CD4-positive, alpha-beta memory T cell (primary cell): ENCODE measurements around the gene AACS. TPM values are rescaled to one million over a fixed set of nuclear protein-coding genes. Genes with fewer than 3 reads are reported as not detected.
"Not testable (repeated sequence)": the region's sequence is repeated elsewhere in the genome, so short reads cannot be mapped to it uniquely, and the experiment has no call there.

Experiments
- CTCF ChIA-PET: fragments of 350-600 bp; sonication (Branson Sonifier 250); formaldehyde crosslinking; loops from one replicate; lab custom pipeline; 2021; ENCODE audit warnings: inconsistent platforms; ENCODE audit not compliant: partially characterized antibody; lab: Charles Lee
- POLR2A ChIA-PET: fragments of 350-600 bp; sonication (Branson Sonifier 250); formaldehyde crosslinking; loops from one replicate; lab custom pipeline; 2021; ENCODE audit not compliant: partially characterized antibody; lab: Charles Lee
- DNase-seq, 5 donors: peaks; one replicate each; pipeline versions ENCODE4 v3.0.0 to v3.0.0-alpha.2; 2020 to 2022; ENCODE audit warnings: mixed read lengths in 1 of 5
- H3K27ac ChIP-seq: one replicate; pipeline ENCODE4 v1.7.0; 2013; ENCODE audit warnings: low read depth, low read length
- H3K27me3 ChIP-seq: 2 replicates; pipeline ENCODE4 v1.7.0; 2013; ENCODE audit warnings: mild to moderate bottlenecking, low read length, moderate library complexity; ENCODE audit not compliant: insufficient read depth
- H3K36me3 ChIP-seq: 2 replicates; pipeline ENCODE4 v1.7.0; 2013; ENCODE audit warnings: mild to moderate bottlenecking, low read length, moderate library complexity; ENCODE audit not compliant: insufficient read depth
- H3K4me1 ChIP-seq: 2 replicates; pipeline ENCODE4 v1.7.0; 2013; ENCODE audit warnings: mild to moderate bottlenecking, low read length, moderate library complexity; ENCODE audit not compliant: insufficient read depth
- H3K4me3 ChIP-seq, 2 donors: one replicate each; pipeline ENCODE4 v1.7.0; 2013; ENCODE audit warnings: low read length in 2 of 2, mild to moderate bottlenecking in 1 of 2
- H3K9me3 ChIP-seq, 2 donors: one replicate each; pipeline ENCODE4 v1.7.0; 2013; ENCODE audit warnings: low read length in 2 of 2, control low read depth in 1 of 2; ENCODE audit not compliant: control insufficient read depth in 1 of 2
- H3K27ac Mint-ChIP-seq, 7 donors: one replicate each; pipeline ENCODE4 v1.8.0; 2020 to 2021; ENCODE audit warnings: mixed read lengths in 7 of 7, mild to moderate bottlenecking in 6 of 7, inconsistent platforms in 3 of 7, moderate library complexity in 3 of 7
- H3K27me3 Mint-ChIP-seq, 2 donors: one replicate each; pipeline ENCODE4 v1.8.0; 2020 to 2021; ENCODE audit warnings: mixed read lengths in 2 of 2
- H3K36me3 Mint-ChIP-seq, 2 donors: one replicate each; pipeline ENCODE4 v1.8.0; 2020 to 2021; ENCODE audit warnings: mixed read lengths in 2 of 2, inconsistent platforms in 1 of 2, mild to moderate bottlenecking in 1 of 2
- H3K4me1 Mint-ChIP-seq, 4 donors: one replicate each; pipeline ENCODE4 v1.8.0; 2020 to 2021; ENCODE audit warnings: mixed read lengths in 4 of 4, mild to moderate bottlenecking in 1 of 4
- H3K4me3 Mint-ChIP-seq, 8 donors: one replicate each; pipeline ENCODE4 v1.8.0; 2020 to 2021; ENCODE audit warnings: mixed read lengths in 8 of 8, mild to moderate bottlenecking in 7 of 8, moderate library complexity in 6 of 8, inconsistent platforms in 3 of 8
- H3K9me3 Mint-ChIP-seq, 8 donors: one replicate each; pipeline ENCODE4 v1.8.0; 2020 to 2021; ENCODE audit warnings: mixed read lengths in 8 of 8, mild to moderate bottlenecking in 5 of 8, inconsistent platforms in 3 of 8, moderate library complexity in 1 of 8
- intact Hi-C: fragments of 100-400 bp; cut with micrococcal nuclease; formaldehyde crosslinking; loops from one replicate; pipeline ENCODE4 v1.15.1; 2023
- polyA plus RNA-seq, 2 donors: library from polyadenylated mRNA; unstranded; fragments of 300-500 nt; fragmentation: Illumina TruSeq; gene quantifications; one replicate each; pipeline ENCODE4 v1.2.3, GENCODE V29; 2021
- total RNA-seq, 2 experiments: library from RNA; stranded (reverse); gene quantifications; one replicate each; pipeline ENCODE4 v1.2.3, GENCODE V29; 2021

Gene AACS
- total and polyA plus RNA-seq, 4 experiments from 2014 or later: 9.7 to 12.5 (median 12.0) TPM

DNA sequence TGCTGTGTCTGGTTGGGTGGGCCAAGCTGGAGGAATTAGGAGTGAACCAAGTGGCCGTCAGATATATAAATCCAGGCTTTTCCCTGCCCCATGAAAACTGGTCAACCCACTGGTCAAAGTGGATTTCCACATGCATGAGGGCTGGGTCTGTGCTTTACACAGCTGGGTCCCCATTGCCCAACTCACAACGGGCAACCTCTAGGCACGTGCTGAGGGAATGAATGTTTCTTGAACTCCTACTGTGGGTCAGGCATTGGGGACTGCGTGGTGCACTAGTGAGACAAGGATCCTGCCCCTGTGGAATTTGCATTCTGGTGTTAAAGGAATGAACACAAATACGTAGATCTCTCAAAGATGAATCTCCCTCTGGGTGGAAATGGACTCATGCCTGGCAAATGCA is 7.5 kb upstream of the AACS start:
- H3K36me3 Mint-ChIP-seq: no peaks in the 10 kb centered on the region
- no peaks in the 10 kb centered on the region for H3K4me1 Mint-ChIP-seq
- Histone ChIP-seq H3K4me1 (no peaks in the 10 kb centered on the region), H3K9me3 (no peaks in the 10 kb centered on the region), H3K27ac (no peak overlapping the region), H3K36me3 (no peaks in the 10 kb centered on the region), H3K4me3 (no peak overlapping the region), H3K27me3 (no peaks in the 10 kb centered on the region)
- no peak overlapping the region for H3K4me3 Mint-ChIP-seq
- CTCF ChIA-PET: no interaction called here
- POLR2A ChIA-PET: no interaction called here
- H3K27ac Mint-ChIP-seq: no peak overlapping the region
- intact Hi-C loops: no loop called here
- H3K9me3 Mint-ChIP-seq: no peaks in the 10 kb centered on the region
- no peak for DNase-seq
- peaks cover 13 to 14% of the 10 kb centered on the region in 2 donors for H3K27me3 Mint-ChIP-seq

DNA sequence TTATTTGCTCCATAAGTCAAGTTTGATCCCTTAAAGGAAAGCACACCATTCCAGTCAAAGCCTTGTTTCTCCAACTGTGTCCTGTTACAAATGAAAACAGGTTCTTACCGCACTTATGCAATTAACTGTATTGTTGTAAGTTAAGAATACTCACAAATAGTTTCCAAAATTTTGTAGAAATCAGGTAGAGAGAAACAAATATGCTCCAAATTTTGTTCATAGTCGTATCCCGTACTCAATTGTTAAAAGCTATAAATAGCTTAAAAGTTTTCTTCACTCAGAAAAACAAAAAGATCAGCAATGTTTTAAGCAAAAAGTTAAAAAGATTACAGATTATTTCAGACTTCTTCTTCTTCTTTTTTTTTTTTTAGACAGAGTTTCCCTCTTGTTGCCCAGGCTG is 4.0 kb upstream of the AACS start:
- H3K36me3 Mint-ChIP-seq: no peaks in the 10 kb centered on the region
- H3K4me1 Mint-ChIP-seq: peaks cover 4 to 12% (median 5%) of the 10 kb centered on the region in 4 donors
- Histone ChIP-seq H3K9me3 (no peaks in the 10 kb centered on the region), H3K27me3 (peaks cover 7% of the 10 kb centered on the region), H3K27ac (no peak overlapping the region), H3K36me3 (no peaks in the 10 kb centered on the region), H3K4me3 (no peak overlapping the region), H3K4me1 (peaks cover 14% of the 10 kb centered on the region)
- H3K4me3 Mint-ChIP-seq: no peak overlapping the region
- H3K27me3 Mint-ChIP-seq: peaks cover 10 to 12% of the 10 kb centered on the region in 2 donors
- H3K9me3 Mint-ChIP-seq: no peaks in the 10 kb centered on the region
- CTCF ChIA-PET: no interaction called here
- no peak for DNase-seq
- POLR2A ChIA-PET: interaction anchor here (1.1 kb wide), 1 partner anchor 12 kb away, joined by 4 read pairs; no protein-coding TSS in a partner anchor
- intact Hi-C loops: no loop called here
- no peak overlapping the region for H3K27ac Mint-ChIP-seq

DNA sequence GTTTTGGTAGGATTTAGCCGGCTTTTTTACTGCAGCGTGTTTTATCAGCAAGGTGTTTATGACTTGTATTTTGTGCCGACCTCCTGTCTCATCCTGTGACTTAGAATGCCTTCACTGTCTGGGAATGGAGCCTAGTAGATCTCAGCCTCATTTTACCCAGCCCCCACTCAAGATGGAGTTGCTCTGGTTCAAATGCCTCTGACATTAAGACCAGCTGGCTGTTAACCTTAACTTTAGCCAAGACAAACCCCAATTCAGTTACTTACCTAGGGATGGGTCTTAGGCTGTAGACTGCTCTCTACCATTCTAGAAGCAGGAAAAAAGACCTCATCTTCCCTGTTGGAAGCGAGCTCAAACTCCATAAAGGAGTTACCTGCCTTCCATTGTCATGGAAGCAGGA is 1.7 kb upstream of the AACS start:
- H3K27me3 Mint-ChIP-seq, H3K9me3 Mint-ChIP-seq, H3K9me3 ChIP-seq, H3K36me3 Mint-ChIP-seq, CTCF ChIA-PET, H3K27me3 ChIP-seq, H3K4me3 ChIP-seq, H3K27ac ChIP-seq, POLR2A ChIA-PET, DNase-seq, H3K36me3 ChIP-seq, intact Hi-C loops: not testable (repeated sequence)
- H3K4me1 ChIP-seq: peaks cover 15% of the 10 kb centered on the region
- Mint-ChIP-seq H3K4me1 (peaks cover 11 to 21% (median 13%) of the 10 kb centered on the region in 4 donors), H3K27ac (peak overlapping the region in 1 of 7 donors; percentile 14), H3K4me3 (peak overlapping the region in 3 of 8 donors; percentile 6 to 30 (median 9))

DNA sequence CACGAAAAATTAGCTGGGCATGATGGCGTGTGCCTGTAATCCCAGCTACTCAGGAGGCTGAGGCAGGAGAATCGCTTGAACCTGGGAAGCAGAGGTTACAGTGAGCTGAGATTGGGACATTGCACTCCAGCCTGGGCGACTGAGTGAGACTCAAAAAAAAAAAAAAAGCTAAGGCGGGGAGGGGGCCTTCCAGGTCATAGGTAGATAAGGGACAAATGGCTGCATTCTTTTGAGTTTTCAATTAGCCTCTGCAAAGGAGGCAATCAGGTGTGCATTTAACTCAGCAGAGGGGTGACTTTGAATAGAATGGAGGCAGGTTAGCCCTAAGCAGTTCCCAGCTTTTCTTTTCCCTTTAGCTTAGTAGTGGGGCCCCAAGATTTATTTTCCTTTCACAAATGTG is 743 bp upstream of the AACS start:
- Mint-ChIP-seq H3K9me3 (no peaks in the 10 kb centered on the region), H3K36me3 (no peaks in the 10 kb centered on the region), H3K27me3 (peaks cover 1 to 2% of the 10 kb centered on the region in 2 donors), H3K4me3 (peak overlapping the region; percentile 80 to 96 (median 86)), H3K4me1 (peaks cover 11 to 21% (median 13%) of the 10 kb centered on the region in 4 donors), H3K27ac (peak overlapping the region in 3 of 7 donors; percentile 12 to 61 (median 15))
- DNase-seq: no peak
- H3K27me3 ChIP-seq: peaks cover 7% of the 10 kb centered on the region
- H3K4me1 ChIP-seq: peaks cover 15% of the 10 kb centered on the region
- no peak overlapping the region for H3K27ac ChIP-seq
- no peaks in the 10 kb centered on the region for H3K36me3 ChIP-seq
- intact Hi-C loops: loop anchor here (2.0 kb wide), 1 partner anchor 158 kb away; no protein-coding TSS in a partner anchor
- H3K4me3 ChIP-seq: peak overlapping the region in 1 of 2 donors; percentile 58
- H3K9me3 ChIP-seq: no peaks in the 10 kb centered on the region
- ChIA-PET POLR2A (interaction anchor here (0.8 to 1.2 kb wide), 2 partner anchors 15 to 150 kb away, joined by 3 to 14 read pairs; partner anchors contain the start of gene UBC), CTCF (interaction anchor here (1.2 to 1.4 kb wide), 3 partner anchors 13 to 158 kb away, joined by 3 to 6 read pairs (median 6); no protein-coding TSS in a partner anchor)

DNA sequence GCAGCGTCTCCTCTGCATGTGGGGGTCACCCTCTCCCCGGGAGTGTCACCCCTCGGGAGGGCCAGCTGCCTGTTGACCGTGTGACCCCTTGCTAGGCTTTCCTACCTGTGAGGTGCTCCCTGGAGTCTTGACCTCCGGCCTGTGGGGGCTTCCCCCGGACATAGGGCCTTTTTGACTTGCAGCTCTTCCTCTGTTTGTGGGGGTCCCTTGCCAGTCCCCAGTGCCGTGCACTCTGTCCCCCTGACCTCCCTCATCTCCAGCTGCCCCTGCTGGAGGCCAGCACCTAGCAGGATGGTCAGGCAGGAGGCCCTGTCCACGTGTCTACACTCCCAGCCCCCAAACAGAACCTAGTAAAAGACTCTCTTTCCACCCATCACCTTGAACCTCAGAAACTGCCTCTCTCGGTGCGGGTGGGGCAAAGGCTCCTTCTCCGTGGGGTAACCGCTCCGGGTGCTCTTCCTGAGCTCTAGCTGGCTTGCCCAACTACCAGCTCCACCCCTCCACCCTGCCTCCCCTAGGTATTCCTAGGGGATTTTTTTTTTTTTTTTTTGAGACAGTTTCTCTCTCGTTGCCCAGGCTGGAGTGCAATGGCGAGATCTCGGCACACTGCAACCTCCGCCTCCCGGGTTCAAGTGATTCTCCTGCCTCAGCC is 810 bp downstream of the AACS start:
- ChIA-PET CTCF (interaction anchor here (1.0 kb wide), 1 partner anchor 72 kb away, joined by 3 read pairs; no protein-coding TSS in a partner anchor), POLR2A (interaction anchor here (1.2 kb wide), 1 partner anchor 16 kb away, joined by 8 read pairs; no protein-coding TSS in a partner anchor)
- Histone ChIP-seq H3K27ac (peak overlapping the region; percentile 56), H3K36me3 (no peaks in the 10 kb centered on the region), H3K9me3 (no peaks in the 10 kb centered on the region), H3K4me3 (peak overlapping the region in 1 of 2 donors; percentile 58), H3K4me1 (peaks cover 15% of the 10 kb centered on the region), H3K27me3 (peaks cover 7% of the 10 kb centered on the region)
- H3K36me3 Mint-ChIP-seq: no peaks in the 10 kb centered on the region
- H3K4me1 Mint-ChIP-seq: peaks cover 11 to 21% (median 13%) of the 10 kb centered on the region in 4 donors
- H3K4me3 Mint-ChIP-seq: peak overlapping the region; percentile 73 to 91 (median 88)
- no peaks in the 10 kb centered on the region for H3K9me3 Mint-ChIP-seq
- DNase-seq: no peak
- peak overlapping the region; percentile 52 to 89 (median 76) for H3K27ac Mint-ChIP-seq
- peaks cover 0 to 2% of the 10 kb centered on the region in 2 donors for H3K27me3 Mint-ChIP-seq
- intact Hi-C loops: loop anchor here (1.0 to 2.0 kb wide), 3 partner anchors 17 to 159 kb away; partner anchors contain the start of gene BRI3BP

DNA sequence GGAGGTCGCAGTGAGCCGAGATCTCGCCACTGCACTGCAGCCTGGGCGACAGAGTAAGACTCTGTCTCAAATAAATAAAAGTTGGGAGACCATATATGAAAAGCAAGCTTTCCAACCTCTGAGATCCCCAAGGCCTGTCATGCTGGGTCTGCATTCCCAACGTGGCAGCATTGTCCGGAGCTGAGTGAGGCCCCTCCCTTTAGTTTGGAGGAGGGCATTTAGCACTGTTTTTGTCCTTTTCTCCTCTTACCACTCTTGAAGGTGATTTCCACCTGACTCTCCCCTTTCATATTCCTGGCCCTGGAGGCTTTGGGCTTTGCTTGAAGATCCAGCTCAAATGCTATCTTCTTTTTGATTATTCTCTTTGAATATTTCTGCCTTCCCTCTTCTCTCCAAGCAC is 3.2 kb downstream of the AACS start:
- intact Hi-C loops: no loop called here
- ChIA-PET POLR2A (interaction anchor here (1.4 kb wide), 1 partner anchor 19 kb away, joined by 6 read pairs; no protein-coding TSS in a partner anchor), CTCF (interaction anchor here (1.0 kb wide), 1 partner anchor 162 kb away, joined by 3 read pairs; no protein-coding TSS in a partner anchor)
- Mint-ChIP-seq H3K9me3 (no peaks in the 10 kb centered on the region), H3K27ac (peak overlapping the region in 1 of 7 donors; percentile 35), H3K27me3 (no peaks in the 10 kb centered on the region), H3K4me3 (peak overlapping the region in 2 of 8 donors; percentile 26 to 46), H3K4me1 (peaks cover 11 to 21% (median 13%) of the 10 kb centered on the region in 4 donors), H3K36me3 (peaks cover 0 to 4% of the 10 kb centered on the region in 2 donors)
- Histone ChIP-seq H3K4me3 (no peak overlapping the region), H3K4me1 (peaks cover 15% of the 10 kb centered on the region), H3K27me3 (peaks cover 1% of the 10 kb centered on the region), H3K36me3 (no peaks in the 10 kb centered on the region), H3K9me3 (no peaks in the 10 kb centered on the region), H3K27ac (no peak overlapping the region)
- no peak for DNase-seq

DNA sequence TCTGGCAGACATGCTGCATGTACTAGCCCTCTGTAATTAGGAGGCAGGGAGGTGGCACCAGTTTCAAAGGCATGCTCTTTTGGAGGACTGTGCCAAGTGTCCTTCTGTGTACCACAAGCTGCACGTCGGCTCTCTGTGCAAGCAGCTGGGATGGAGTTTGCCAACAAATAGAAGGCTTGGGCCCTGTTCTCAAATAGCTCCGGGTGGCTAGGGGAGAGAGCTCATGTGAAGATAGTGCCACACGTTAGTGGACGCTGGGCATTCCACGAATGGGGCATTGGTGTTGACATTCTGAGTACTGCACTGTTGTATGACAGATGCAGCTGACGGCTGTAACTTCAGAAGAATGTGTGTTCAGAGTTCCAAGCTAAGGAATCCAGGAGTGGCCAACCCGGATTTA is 4.4 kb downstream of the AACS start:
- H3K4me3 Mint-ChIP-seq: no peak overlapping the region
- H3K9me3 Mint-ChIP-seq: no peaks in the 10 kb centered on the region
- POLR2A ChIA-PET: interaction anchor here (1.0 kb wide), 1 partner anchor 20 kb away, joined by 3 read pairs; no protein-coding TSS in a partner anchor
- intact Hi-C loops: no loop called here
- peaks cover 11 to 19% (median 12%) of the 10 kb centered on the region in 4 donors for H3K4me1 Mint-ChIP-seq
- H3K27me3 ChIP-seq: no peaks in the 10 kb centered on the region
- no peaks in the 10 kb centered on the region for H3K36me3 ChIP-seq
- no peak for DNase-seq
- peaks cover 6 to 9% of the 10 kb centered on the region in 2 donors for H3K36me3 Mint-ChIP-seq
- CTCF ChIA-PET: no interaction called here
- H3K9me3 ChIP-seq: no peaks in the 10 kb centered on the region
- H3K27ac ChIP-seq: no peak overlapping the region
- H3K4me1 ChIP-seq: peaks cover 12% of the 10 kb centered on the region
- no peak overlapping the region for H3K27ac Mint-ChIP-seq
- no peaks in the 10 kb centered on the region for H3K27me3 Mint-ChIP-seq
- H3K4me3 ChIP-seq: no peak overlapping the region
